Trophoblast cell (in vitro differentiated cells and primary cell): ENCODE data around the gene RECK.
A peak's percentile ranks its signal among the peaks of the same experiment; 100 is the strongest.

Experiments used
- DNase-seq, 2 donors: peaks; one replicate each; pipeline ENCODE4 v3.0.0-alpha.2; 2016
- H2AFZ ChIP-seq: 2 replicates; pipeline ENCODE4 v1.6.1; 2013; ENCODE audit warnings: low read length, moderate library complexity, mild to moderate bottlenecking; ENCODE audit not compliant: insufficient read depth, poor library complexity
- H2AK5ac ChIP-seq: 2 replicates; pipeline ENCODE4 v1.6.1; 2013; ENCODE audit warnings: mild to moderate bottlenecking, low read length
- H2BK120ac ChIP-seq: 2 replicates; pipeline ENCODE4 v1.6.1; 2013; ENCODE audit warnings: low read length, mild to moderate bottlenecking, moderate library complexity; ENCODE audit not compliant: insufficient read depth, poor library complexity
- H2BK12ac ChIP-seq: 2 replicates; pipeline ENCODE4 v1.6.1; 2013; ENCODE audit warnings: mild to moderate bottlenecking, low read length, moderate library complexity
- H2BK5ac ChIP-seq: 2 replicates; pipeline ENCODE4 v1.6.1; 2013; ENCODE audit warnings: low read length, low read depth, moderate library complexity, mild to moderate bottlenecking; ENCODE audit not compliant: poor library complexity
- H3K14ac ChIP-seq: 2 replicates; pipeline ENCODE4 v1.6.1; 2013; ENCODE audit warnings: mild to moderate bottlenecking, low read length
- H3K18ac ChIP-seq: 2 replicates; pipeline ENCODE4 v1.6.1; 2013; ENCODE audit warnings: mild to moderate bottlenecking, low read length
- H3K23ac ChIP-seq: 2 replicates; pipeline ENCODE4 v1.6.1; 2013; ENCODE audit warnings: low read length
- H3K27ac ChIP-seq: 2 replicates; pipeline ENCODE4 v1.5.1; 2013; ENCODE audit warnings: low read depth, mild to moderate bottlenecking, inconsistent platforms, low read length, moderate library complexity
- H3K27me3 ChIP-seq: 2 replicates; pipeline ENCODE4 v1.6.1; 2013; ENCODE audit warnings: inconsistent platforms, mild to moderate bottlenecking, low read length, moderate library complexity; ENCODE audit not compliant: insufficient read depth
- H3K36me3 ChIP-seq, 2 experiments: 1 replicate in 1 of 2; 2 replicates in 1 of 2; pipeline ENCODE4 v1.6.1; 2013; ENCODE audit warnings: low read length in 2 of 2, mild to moderate bottlenecking in 2 of 2, moderate library complexity in 1 of 2; ENCODE audit not compliant: insufficient read depth in 2 of 2, control insufficient read depth in 1 of 2
- H3K4ac ChIP-seq: 2 replicates; pipeline ENCODE4 v1.6.1; 2013; ENCODE audit warnings: low read depth, mild to moderate bottlenecking, low read length, moderate library complexity
- H3K4me1 ChIP-seq, 2 experiments: 1 replicate in 1 of 2; 2 replicates in 1 of 2; pipeline ENCODE4 v1.6.1; 2013; ENCODE audit warnings: low read length in 2 of 2, mild to moderate bottlenecking in 2 of 2, moderate library complexity in 1 of 2; ENCODE audit not compliant: insufficient read depth in 2 of 2, control insufficient read depth in 1 of 2
- H3K4me2 ChIP-seq: 2 replicates; pipeline ENCODE4 v1.6.1; 2013; ENCODE audit warnings: inconsistent platforms, mild to moderate bottlenecking, low read length, moderate library complexity
- H3K4me3 ChIP-seq: 2 replicates; pipeline ENCODE4 v1.5.1; 2013; ENCODE audit warnings: mild to moderate bottlenecking, low read depth, low read length, inconsistent platforms
- H3K79me1 ChIP-seq: one replicate; pipeline ENCODE4 v1.6.1; 2013; ENCODE audit warnings: low read length
- H3K79me2 ChIP-seq: 2 replicates; pipeline ENCODE4 v1.6.1; 2013; ENCODE audit warnings: low read length, mild to moderate bottlenecking; ENCODE audit not compliant: control insufficient read depth, insufficient read depth, poor library complexity
- H3K9ac ChIP-seq: 2 replicates; pipeline ENCODE4 v1.6.1; 2013; ENCODE audit warnings: mild to moderate bottlenecking, low read length
- H3K9me3 ChIP-seq: 2 replicates; pipeline ENCODE4 v1.6.1; 2013; ENCODE audit warnings: low read depth, mild to moderate bottlenecking, control low read depth, inconsistent platforms, low read length; ENCODE audit not compliant: insufficient read depth
- H4K12ac ChIP-seq: 2 replicates; pipeline ENCODE4 v1.6.1; 2013; ENCODE audit warnings: low read depth, mild to moderate bottlenecking, low read length, moderate library complexity
- H4K8ac ChIP-seq: 2 replicates; pipeline ENCODE4 v1.6.1; 2013; ENCODE audit warnings: low read depth, mild to moderate bottlenecking, low read length, moderate library complexity
- H4K91ac ChIP-seq: one replicate; pipeline ENCODE4 v1.6.1; 2013; ENCODE audit warnings: low read depth, mild to moderate bottlenecking, low read length, moderate library complexity
- WGBS: extraction: QIAGEN DNeasy Blood & Tissue Kit; methylation state at CpG from one replicate; pipeline ENCODE4 v1.1.7; 2013; ENCODE audit warnings: missing lambda C conversion rate; ENCODE audit not compliant: insufficient read length, insufficient coverage; ENCODE audit errors: extremely low coverage; 5-methylcytosine and 5-hydroxymethylcytosine counted together

Gene RECK

GRCh38 chr9:36074870-36075532 lies 38.3 kb downstream of the RECK start:
- no peaks in the 10 kb centered on the region for H3K79me2 ChIP-seq
- peaks cover 0 to 4% of the 10 kb centered on the region in 2 experiments for H3K4me1 ChIP-seq
- no peak overlapping the region for H3K4ac ChIP-seq
- H3K9me3 ChIP-seq, result no peaks in the 10 kb centered on the region
- no peak overlapping the region for H3K18ac ChIP-seq
- H3K9ac ChIP-seq, result no peak overlapping the region
- H4K12ac ChIP-seq, result no peak overlapping the region
- H4K8ac ChIP-seq, result no peak overlapping the region
- peaks cover 3% of the 10 kb centered on the region for H3K79me1 ChIP-seq
- no peaks in the 10 kb centered on the region for H3K27me3 ChIP-seq
- peak overlapping the region; percentile 31 for H2BK5ac ChIP-seq
- H2BK120ac ChIP-seq, result no peak overlapping the region
- H4K91ac ChIP-seq, result no peak overlapping the region
- H2AK5ac ChIP-seq, result no peak overlapping the region
- H2AFZ ChIP-seq, result no peak overlapping the region
- WGBS, result no CpG with 5 or more reads among the region's 2 CpGs
- DNase-seq, result peak in 1 of 2 donors; percentile 16
- peak overlapping the region; percentile 61 for H3K14ac ChIP-seq
- no peak overlapping the region for H3K27ac ChIP-seq
- H3K4me2 ChIP-seq, result no peak overlapping the region
- H3K36me3 ChIP-seq, result peaks cover 2 to 3% of the 10 kb centered on the region in 2 experiments
- H2BK12ac ChIP-seq, result peak overlapping the region; percentile 58
- no peak overlapping the region for H3K23ac ChIP-seq
- H3K4me3 ChIP-seq, result no peak overlapping the region

GRCh38 chr9:36078051-36078450 lies 41.3 kb downstream of the RECK start:
- Histone ChIP-seq H3K18ac (no peak overlapping the region), H3K4ac (no peak overlapping the region), H2BK120ac (no peak overlapping the region), H4K8ac (no peak overlapping the region), H3K23ac (no peak overlapping the region), H3K4me1 (peaks cover 0 to 4% of the 10 kb centered on the region in 2 experiments), H3K36me3 (peaks cover 2 to 3% of the 10 kb centered on the region in 2 experiments), H4K12ac (no peak overlapping the region), H3K79me1 (peaks cover 3% of the 10 kb centered on the region), H2BK12ac (no peak overlapping the region), H3K14ac (no peak overlapping the region), H3K27me3 (no peaks in the 10 kb centered on the region), H3K4me2 (no peak overlapping the region), H3K4me3 (no peak overlapping the region), H4K91ac (no peak overlapping the region), H2BK5ac (no peak overlapping the region), H3K9me3 (no peaks in the 10 kb centered on the region), H3K9ac (no peak overlapping the region), H2AFZ (no peak overlapping the region), H2AK5ac (no peak overlapping the region), H3K27ac (no peak overlapping the region), H3K79me2 (no peaks in the 10 kb centered on the region)
- no CpG with 5 or more reads among the region's 1 CpG for WGBS
- DNase-seq, result no peak

DNA sequence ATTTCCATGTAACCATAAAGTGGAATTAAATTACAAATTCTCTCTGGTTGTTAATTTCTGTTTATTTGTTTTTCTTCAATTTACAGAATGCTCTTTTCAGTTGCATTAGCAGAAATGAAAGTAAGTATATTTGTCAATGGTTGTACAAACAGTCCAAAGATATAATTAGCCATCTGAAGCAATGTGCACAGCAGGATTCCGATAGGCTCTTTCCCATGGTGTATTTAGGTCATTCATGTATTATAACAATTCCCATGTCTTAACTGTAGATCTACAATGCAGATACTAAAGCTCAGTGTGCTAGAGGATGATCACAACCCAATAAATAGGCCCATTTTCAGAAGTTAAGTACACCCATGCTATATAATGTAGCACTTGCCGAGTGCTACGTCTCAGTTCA lies 43.8 kb downstream of the RECK start:
- Histone ChIP-seq H3K23ac (no peak overlapping the region), H3K27me3 (no peaks in the 10 kb centered on the region), H3K9ac (no peak overlapping the region), H2AFZ (no peak overlapping the region), H3K4me1 (no peaks in the 10 kb centered on the region), H4K8ac (no peak overlapping the region), H3K18ac (no peak overlapping the region), H3K9me3 (no peaks in the 10 kb centered on the region), H2BK5ac (no peak overlapping the region), H3K27ac (no peak overlapping the region), H4K91ac (no peak overlapping the region), H2BK12ac (no peak overlapping the region), H3K4me3 (no peak overlapping the region), H4K12ac (no peak overlapping the region), H3K79me1 (no peaks in the 10 kb centered on the region), H3K36me3 (peaks cover 0 to 2% of the 10 kb centered on the region in 2 experiments), H3K14ac (no peak overlapping the region), H3K79me2 (no peaks in the 10 kb centered on the region), H3K4ac (no peak overlapping the region), H3K4me2 (no peak overlapping the region), H2AK5ac (no peak overlapping the region), H2BK120ac (no peak overlapping the region)
- no peak for DNase-seq
- no CpG with 5 or more reads among the region's 3 CpGs for WGBS

DNA sequence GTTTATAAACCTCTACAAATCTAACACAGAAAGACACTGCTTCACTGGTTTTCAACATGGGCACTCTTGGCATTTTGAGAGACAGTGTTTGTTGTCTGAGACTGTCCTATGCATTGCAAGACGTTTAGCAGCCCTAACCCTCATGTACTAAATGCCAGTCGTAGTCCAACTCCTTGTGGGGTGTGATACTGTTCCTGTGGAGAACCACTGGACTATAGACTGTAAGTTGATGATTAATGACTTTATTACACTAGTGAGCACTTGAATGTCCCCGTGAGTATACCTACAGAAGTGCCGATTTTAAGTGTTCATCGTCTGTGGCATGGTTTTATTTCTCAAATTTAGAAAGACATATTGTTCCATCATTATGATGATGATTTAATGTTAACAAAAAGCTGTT lies 46.2 kb downstream of the RECK start:
- Histone ChIP-seq H3K79me1 (no peaks in the 10 kb centered on the region), H4K12ac (no peak overlapping the region), H3K14ac (no peak overlapping the region), H3K23ac (no peak overlapping the region), H4K8ac (no peak overlapping the region), H3K36me3 (no peaks in the 10 kb centered on the region), H3K9ac (no peak overlapping the region), H3K4ac (no peak overlapping the region), H2BK12ac (no peak overlapping the region), H3K27me3 (no peaks in the 10 kb centered on the region), H2AK5ac (no peak overlapping the region), H3K9me3 (no peaks in the 10 kb centered on the region), H3K27ac (no peak overlapping the region), H2BK120ac (no peak overlapping the region), H4K91ac (no peak overlapping the region), H3K4me2 (no peak overlapping the region), H2AFZ (no peak overlapping the region), H3K79me2 (no peaks in the 10 kb centered on the region), H3K4me1 (no peaks in the 10 kb centered on the region), H3K4me3 (no peak overlapping the region), H3K18ac (no peak overlapping the region), H2BK5ac (no peak overlapping the region)
- no peak for DNase-seq
- no CpG with 5 or more reads among the region's 5 CpGs for WGBS
